Natural killer cell (primary cell): ENCODE results near the gene NR6A1. TPM values are rescaled to one million over a fixed set of nuclear protein-coding genes. Genes with fewer than 3 reads are reported as not detected.
A peak's percentile ranks its signal among the peaks of the same experiment; 100 is the strongest.

Experiments used
- ATAC-seq, 3 donors: fragments of 150-1000 bp in 2 of 3; fragments of 200-7000 bp in 1 of 3; cut with Tn5 transposase; 1 replicate in 1 of 3; 2 replicates in 2 of 3; pipeline ENCODE4 v1.10.0; 2021; ENCODE audit warnings: mild to moderate bottlenecking in 2 of 3, moderate library complexity in 2 of 3
- DNase-seq, 2 donors: peaks; one replicate each; pipeline versions ENCODE4 v3.0.0 to v3.0.0-alpha.2; 2013 to 2021; ENCODE audit warnings: mixed read lengths in 1 of 2
- H3K27ac ChIP-seq: one replicate; pipeline ENCODE4 v1.5.1; 2013; ENCODE audit warnings: mild to moderate bottlenecking, low read length
- H3K27me3 ChIP-seq: one replicate; pipeline ENCODE4 v1.6.1; 2013; ENCODE audit warnings: low read length; ENCODE audit not compliant: control insufficient read depth, insufficient read depth
- H3K36me3 ChIP-seq: one replicate; pipeline ENCODE4 v1.6.1; 2013; ENCODE audit warnings: low read length; ENCODE audit not compliant: control insufficient read depth, insufficient read depth
- H3K4me1 ChIP-seq: one replicate; pipeline ENCODE4 v1.6.1; 2013; ENCODE audit warnings: low read length; ENCODE audit not compliant: control insufficient read depth, insufficient read depth
- H3K4me3 ChIP-seq: one replicate; pipeline ENCODE4 v1.5.1; 2013; ENCODE audit warnings: low read length
- H3K9me3 ChIP-seq: one replicate; pipeline ENCODE4 v1.6.1; 2013; ENCODE audit warnings: low read length; ENCODE audit not compliant: control insufficient read depth, insufficient read depth
- H3K27ac Mint-ChIP-seq, 2 donors: one replicate each; pipeline ENCODE4 v1.8.0; 2022; ENCODE audit warnings: mild to moderate bottlenecking in 2 of 2, mixed read lengths in 2 of 2, moderate library complexity in 1 of 2
- H3K27me3 Mint-ChIP-seq, 2 donors: one replicate each; pipeline ENCODE4 v1.8.0; 2022; ENCODE audit warnings: low read depth in 2 of 2, mixed read lengths in 2 of 2
- H3K36me3 Mint-ChIP-seq: one replicate; pipeline ENCODE4 v1.8.0; 2022; ENCODE audit warnings: mixed read lengths
- H3K4me1 Mint-ChIP-seq, 2 donors: one replicate each; pipeline ENCODE4 v1.8.0; 2022; ENCODE audit warnings: mixed read lengths in 2 of 2
- H3K4me3 Mint-ChIP-seq: one replicate; pipeline ENCODE4 v1.8.0; 2022; ENCODE audit warnings: mild to moderate bottlenecking, moderate library complexity, mixed read lengths
- H3K9me3 Mint-ChIP-seq, 2 donors: one replicate each; pipeline ENCODE4 v1.8.0; 2022; ENCODE audit warnings: mixed read lengths in 2 of 2
- WGBS: methylation state at CpG from one replicate; pipeline ENCODE4 v1.1.7; 2013; ENCODE audit warnings: missing lambda C conversion rate; ENCODE audit not compliant: insufficient coverage; 5-methylcytosine and 5-hydroxymethylcytosine counted together
- intact Hi-C: fragments of 100-400 bp; cut with micrococcal nuclease; formaldehyde crosslinking; loops from one replicate; pipeline ENCODE4 v1.14.2; 2022
- total RNA-seq, 4 donors: library from RNA; stranded (reverse); fragments of 120-200 nt in 1 of 4; gene quantifications; one replicate each; pipeline versions ENCODE4 v1.2.3 to v1.2.4, GENCODE V29; 2013 to 2022
- TF ChIP-seq, protein P1 (sequence below): fragments of 200-600 bp; IDR thresholded peaks from one replicate; pipeline ENCODE4 v1.8.0; 2022; ENCODE audit warnings: antibody characterized with exemption

The NR6A1 gene
- total RNA-seq, 3 donors from 2014 or later (not counting 1 experiment from before 2014, with no cell fraction given), result 0.07 to 0.75 (median 0.49) TPM

DNA sequence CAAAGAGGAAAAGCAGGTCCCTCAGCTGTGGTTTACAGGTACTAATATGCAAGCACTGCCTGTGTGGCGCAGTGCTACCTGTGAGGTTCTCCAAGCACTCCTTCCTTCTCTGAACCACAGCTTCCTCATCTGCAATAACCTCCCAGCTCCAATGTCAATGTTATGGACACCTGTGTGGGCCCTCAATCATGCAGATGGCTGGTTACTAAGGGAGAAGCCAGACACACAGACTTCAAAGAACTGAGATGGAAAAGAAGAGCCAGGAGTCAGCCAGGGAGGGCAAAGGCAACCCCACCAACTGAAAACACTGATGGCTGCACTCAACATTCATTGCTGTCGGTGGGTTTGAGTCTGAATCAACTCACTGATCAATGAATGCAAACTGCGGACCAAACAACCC, 77.7 kb downstream of the NR6A1 start:
- Mint-ChIP-seq H3K27ac (no peak overlapping the region), H3K36me3 (no peaks in the 10 kb centered on the region), H3K9me3 (no peaks in the 10 kb centered on the region)

DNA sequence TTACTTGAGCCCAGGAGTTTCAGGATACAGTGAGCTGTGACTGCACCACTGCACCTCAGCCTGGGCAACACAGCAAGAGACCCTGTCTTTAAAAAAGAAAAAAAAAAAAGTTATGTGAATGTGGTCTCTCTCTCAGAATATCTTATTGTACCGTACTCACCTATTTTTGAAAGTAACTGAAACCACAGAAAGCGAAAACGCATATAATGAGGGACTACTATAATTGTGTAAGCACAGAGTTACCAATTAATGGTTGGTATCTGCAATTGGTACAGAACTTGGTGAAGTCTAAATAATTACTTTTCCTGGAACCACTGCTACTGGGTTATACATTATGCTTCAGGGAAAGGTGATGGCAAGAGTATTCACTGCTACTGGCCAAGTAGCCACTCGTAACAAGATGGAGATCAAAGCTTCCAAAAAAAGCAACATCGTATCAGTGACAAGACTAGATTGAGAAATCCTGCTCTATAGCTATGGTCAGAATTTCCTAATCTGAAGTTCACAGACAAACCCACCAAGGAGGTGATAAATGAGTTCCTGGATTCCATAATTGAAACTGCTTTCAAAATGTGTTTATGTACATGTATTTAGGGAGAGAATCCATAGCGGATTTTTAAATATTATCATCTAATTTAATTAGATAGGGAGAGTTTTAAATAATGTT, 82.7 kb downstream of the NR6A1 start:
- Histone ChIP-seq H3K27ac (no peak overlapping the region), H3K4me1 (peaks cover 8% of the 10 kb centered on the region), H3K36me3 (peaks cover 4% of the 10 kb centered on the region), H3K27me3 (no peaks in the 10 kb centered on the region), H3K9me3 (no peaks in the 10 kb centered on the region), H3K4me3 (no peak overlapping the region)
- TF ChIP-seq, protein P1, sequence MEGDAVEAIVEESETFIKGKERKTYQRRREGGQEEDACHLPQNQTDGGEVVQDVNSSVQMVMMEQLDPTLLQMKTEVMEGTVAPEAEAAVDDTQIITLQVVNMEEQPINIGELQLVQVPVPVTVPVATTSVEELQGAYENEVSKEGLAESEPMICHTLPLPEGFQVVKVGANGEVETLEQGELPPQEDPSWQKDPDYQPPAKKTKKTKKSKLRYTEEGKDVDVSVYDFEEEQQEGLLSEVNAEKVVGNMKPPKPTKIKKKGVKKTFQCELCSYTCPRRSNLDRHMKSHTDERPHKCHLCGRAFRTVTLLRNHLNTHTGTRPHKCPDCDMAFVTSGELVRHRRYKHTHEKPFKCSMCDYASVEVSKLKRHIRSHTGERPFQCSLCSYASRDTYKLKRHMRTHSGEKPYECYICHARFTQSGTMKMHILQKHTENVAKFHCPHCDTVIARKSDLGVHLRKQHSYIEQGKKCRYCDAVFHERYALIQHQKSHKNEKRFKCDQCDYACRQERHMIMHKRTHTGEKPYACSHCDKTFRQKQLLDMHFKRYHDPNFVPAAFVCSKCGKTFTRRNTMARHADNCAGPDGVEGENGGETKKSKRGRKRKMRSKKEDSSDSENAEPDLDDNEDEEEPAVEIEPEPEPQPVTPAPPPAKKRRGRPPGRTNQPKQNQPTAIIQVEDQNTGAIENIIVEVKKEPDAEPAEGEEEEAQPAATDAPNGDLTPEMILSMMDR, result no peak
- 94% methylated on average over 4 of the region's 6 CpGs for WGBS
- no peaks in the 10 kb centered on the region for H3K36me3 Mint-ChIP-seq
- H3K27ac Mint-ChIP-seq, result peak overlapping the region; percentile 29 to 81
- H3K27me3 Mint-ChIP-seq, result no peaks in the 10 kb centered on the region
- no peak for ATAC-seq
- peaks cover 49 to 79% of the 10 kb centered on the region in 2 donors for H3K4me1 Mint-ChIP-seq
- H3K4me3 Mint-ChIP-seq, result no peak overlapping the region
- H3K9me3 Mint-ChIP-seq, result no peaks in the 10 kb centered on the region
- intact Hi-C loops, result no loop called here
- DNase-seq, result no peak

More for the DNA sequence above, 77.7 kb downstream of the NR6A1 start:
- no peak overlapping the region for H3K27ac ChIP-seq
- H3K4me1 ChIP-seq, result peaks cover 6% of the 10 kb centered on the region
- no peak overlapping the region for H3K4me3 Mint-ChIP-seq
- H3K4me1 Mint-ChIP-seq, result peaks cover 43 to 67% of the 10 kb centered on the region in 2 donors
- H3K4me3 ChIP-seq, result no peak overlapping the region
- H3K27me3 ChIP-seq, result no peaks in the 10 kb centered on the region
- ATAC-seq (no peak), DNase-seq (no peak)
- WGBS, result 87% methylated on average over 3 of the region's 3 CpGs
- no peaks in the 10 kb centered on the region for H3K9me3 ChIP-seq
- no peaks in the 10 kb centered on the region for H3K27me3 Mint-ChIP-seq
- TF ChIP-seq, protein P1, result no peak
- peaks cover 2% of the 10 kb centered on the region for H3K36me3 ChIP-seq
- intact Hi-C loops, result no loop called here

DNA sequence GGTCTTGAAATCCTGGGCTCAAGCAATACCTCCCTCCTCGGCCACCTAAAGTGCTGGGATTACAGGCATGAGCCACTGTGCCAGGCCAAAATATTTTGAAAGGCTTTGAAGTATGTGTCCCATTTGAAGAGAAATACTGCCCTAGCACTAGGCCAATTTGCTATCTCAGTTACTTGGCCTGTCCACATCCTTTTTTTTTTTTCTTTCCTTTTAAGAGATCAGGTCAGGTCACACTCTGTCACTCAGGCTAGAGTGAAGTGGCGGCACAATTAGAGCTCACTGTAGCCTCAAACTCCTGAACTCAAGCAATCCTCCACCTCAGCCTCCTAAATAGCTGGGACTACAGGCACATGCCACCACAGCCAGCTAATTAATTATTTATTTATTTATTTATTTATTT, 84.2 kb downstream of the NR6A1 start:
- Histone ChIP-seq H3K4me3 (no peak overlapping the region), H3K4me1 (peaks cover 8% of the 10 kb centered on the region), H3K27ac (no peak overlapping the region), H3K36me3 (peaks cover 2% of the 10 kb centered on the region), H3K27me3 (no peaks in the 10 kb centered on the region), H3K9me3 (no peaks in the 10 kb centered on the region)
- intact Hi-C loops, result no loop called here
- Mint-ChIP-seq H3K9me3 (no peaks in the 10 kb centered on the region), H3K36me3 (no peaks in the 10 kb centered on the region), H3K4me3 (no peak overlapping the region), H3K27me3 (no peaks in the 10 kb centered on the region), H3K4me1 (peaks cover 56 to 79% of the 10 kb centered on the region in 2 donors), H3K27ac (peak overlapping the region; percentile 76 to 81)
- peak in 1 of 3 donors; percentile 52 for ATAC-seq
- no peak for DNase-seq
- TF ChIP-seq, protein P1, result no peak
- 76% methylated on average over 2 of the region's 2 CpGs for WGBS

DNA sequence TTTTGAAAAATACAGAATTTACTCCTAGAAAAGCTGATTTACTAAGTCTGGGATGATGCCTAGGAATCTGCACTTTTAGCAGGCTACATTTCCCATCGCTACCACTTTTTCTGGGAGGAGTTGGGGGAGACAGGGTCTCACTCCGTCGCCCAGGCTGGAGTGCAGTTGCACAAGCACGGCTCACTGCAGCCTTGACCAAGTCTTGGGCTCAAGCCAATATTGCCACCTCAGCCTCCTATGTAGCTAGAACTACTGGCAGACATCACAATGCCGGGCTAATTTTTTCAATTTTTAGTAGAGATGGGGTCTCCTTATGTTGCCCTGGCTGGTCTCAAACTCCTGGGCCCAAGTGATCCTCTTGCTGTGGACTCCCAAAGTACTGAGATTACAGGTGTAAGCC, 85.9 kb downstream of the NR6A1 start:
- 98% methylated on average over 5 of the region's 5 CpGs for WGBS

More for the DNA sequence above, 85.9 kb downstream of the NR6A1 start:
- intact Hi-C loops, result no loop called here
- H3K4me3 ChIP-seq, result no peak overlapping the region
- Mint-ChIP-seq H3K9me3 (no peaks in the 10 kb centered on the region), H3K4me3 (peak overlapping the region; percentile 9), H3K27ac (no peak overlapping the region), H3K27me3 (no peaks in the 10 kb centered on the region), H3K4me1 (peaks cover 51 to 75% of the 10 kb centered on the region in 2 donors), H3K36me3 (no peaks in the 10 kb centered on the region)
- H3K9me3 ChIP-seq, result no peaks in the 10 kb centered on the region
- TF ChIP-seq, protein P1, result no peak
- peaks cover 2% of the 10 kb centered on the region for H3K36me3 ChIP-seq
- no peak overlapping the region for H3K27ac ChIP-seq
- DNase-seq, result no peak
- H3K4me1 ChIP-seq, result peaks cover 12% of the 10 kb centered on the region
- no peaks in the 10 kb centered on the region for H3K27me3 ChIP-seq
- no peak for ATAC-seq
